HCT116 (cell line): ENCODE measurements around the gene MAP2K6. TPM values are rescaled to one million over a fixed set of nuclear protein-coding genes. Genes with fewer than 3 reads are reported as not detected.

ENCODE experiments used
- ATAC-seq: fragments of 200-7000 bp; cut with Tn5 transposase; 2 replicates; pipeline ENCODE4 v1.9.1; 2020; ENCODE audit warnings: mild to moderate bottlenecking, moderate library complexity
- BruUV-seq: library from RNA; stranded (reverse); fragments of 400-500 nt; replicated peaks from 2 replicates; lab custom pipeline; 2021; lab: Mats Ljungman, UMichigan
- CTCF ChIA-PET: fragments of 300-600 bp; sonication (Branson Sonifier 250); formaldehyde crosslinking; loops from one replicate; lab custom pipeline; 2021; ENCODE audit warnings: antibody characterized with exemption; lab: Charles Lee
- POLR2A ChIA-PET: fragments of 300-600, 350-600 bp; sonication (Branson Sonifier 250); formaldehyde crosslinking; loops from one replicate; lab custom pipeline; 2021; ENCODE audit warnings: antibody characterized with exemption; lab: Charles Lee
- RAD21 ChIA-PET, 2 experiments: fragments of 300-600 bp; sonication (Branson Sonifier 250); formaldehyde crosslinking; loops; one replicate each; lab custom pipeline; 2023; ENCODE audit warnings: low total read pairs in 2 of 2; ENCODE audit not compliant: uncharacterized antibody in 2 of 2, unreplicated experiment in 2 of 2, low non-redundant PET in 1 of 2; lab: Charles Lee
- DNase-seq: peaks from one replicate; pipeline ENCODE4 v3.0.0-alpha.2; 2010; ENCODE audit warnings: low read depth, low spot score
- H2AFZ ChIP-seq: fragments of 200-600 bp; shearing (Covaris generic), sonication (generic); 2 replicates; pipeline ENCODE4 v1.6.1; 2017; ENCODE audit warnings: low read depth, mixed run types, mixed read lengths, antibody characterized with exemption, low read length; ENCODE audit not compliant: poor library complexity, severe bottlenecking
- H3K27ac ChIP-seq: 2 replicates; pipeline ENCODE4 v1.5.1; 2012; ENCODE audit warnings: low read depth, low read length
- H3K27me3 ChIP-seq: fragments of 200-600 bp; sonication (generic); 2 replicates; pipeline ENCODE4 v1.6.1; 2016; ENCODE audit warnings: mixed run types, low read length, mixed read lengths; ENCODE audit not compliant: insufficient read depth
- H3K36me3 ChIP-seq, 2 experiments: fragments of 200-500 bp in 1 of 2; fragments of 200-600 bp in 1 of 2; sonication (Bioruptor generic) in 1 of 2; sonication (generic) in 1 of 2; 2 replicates each; pipeline versions ENCODE4 v1.5.1 to v1.6.1; 2014 to 2016; ENCODE audit warnings: low read length in 2 of 2, inconsistent platforms in 1 of 2, mixed read lengths in 1 of 2, mixed run types in 1 of 2; ENCODE audit not compliant: insufficient read depth in 2 of 2, control insufficient read depth in 1 of 2
- H3K4me1 ChIP-seq, 2 experiments: fragments of 200-600 bp in 1 of 2; sonication (generic) in 1 of 2; 2 replicates each; pipeline versions ENCODE4 v1.5.1 to v1.6.1; 2012 to 2017; ENCODE audit warnings: low read length in 2 of 2, inconsistent platforms in 1 of 2, mild to moderate bottlenecking in 1 of 2, mixed read lengths in 1 of 2, mixed run types in 1 of 2, moderate library complexity in 1 of 2; ENCODE audit not compliant: insufficient read depth in 2 of 2, control insufficient read depth in 1 of 2
- H3K4me2 ChIP-seq: fragments of 200-600 bp; sonication (generic); 2 replicates; pipeline ENCODE4 v1.6.1; 2017; ENCODE audit warnings: mixed run types, low read length, mixed read lengths
- H3K4me3 ChIP-seq, 2 experiments: fragments of 200-600 bp in 1 of 2; sonication (generic) in 1 of 2; replicated peaks in 1 of 2; 2 replicates each; pipeline ENCODE4 v1.5.1; 2011 to 2016; ENCODE audit warnings: low read length in 2 of 2, control low read depth in 1 of 2, low read depth in 1 of 2, mild to moderate bottlenecking in 1 of 2, mixed read lengths in 1 of 2, mixed run types in 1 of 2
- H3K79me2 ChIP-seq: fragments of 200-600 bp; sonication (generic); 2 replicates; pipeline ENCODE4 v1.6.1; 2017; ENCODE audit warnings: mild to moderate bottlenecking, mixed run types, low read length, moderate library complexity, mixed read lengths; ENCODE audit not compliant: insufficient read depth
- H3K9ac ChIP-seq: fragments of 200-600 bp; sonication (generic); 2 replicates; pipeline ENCODE4 v1.6.1; 2016; ENCODE audit warnings: low read length, mixed read lengths
- H3K9me2 ChIP-seq: fragments of 200-600 bp; sonication (generic), shearing (Covaris generic); 2 replicates; pipeline ENCODE4 v1.6.1; 2017; ENCODE audit warnings: mixed run types, mild to moderate bottlenecking, moderate library complexity; ENCODE audit not compliant: insufficient read depth
- H3K9me3 ChIP-seq, 2 experiments: fragments of 200-500 bp in 1 of 2; fragments of 200-600 bp in 1 of 2; sonication (Bioruptor generic) in 1 of 2; sonication (generic) in 1 of 2; 2 replicates each; pipeline ENCODE4 v1.6.1; 2014 to 2017; ENCODE audit warnings: low read length in 2 of 2, mixed read lengths in 2 of 2, inconsistent platforms in 1 of 2, low read depth in 1 of 2, mild to moderate bottlenecking in 1 of 2, mixed run types in 1 of 2, moderate library complexity in 1 of 2; ENCODE audit not compliant: control insufficient read depth in 1 of 2, insufficient read depth in 1 of 2
- H4K20me1 ChIP-seq: fragments of 200-600 bp; sonication (generic), shearing (Covaris generic); 2 replicates; pipeline ENCODE4 v1.6.1; 2017; ENCODE audit warnings: mixed run types, mild to moderate bottlenecking, moderate library complexity; ENCODE audit not compliant: insufficient read depth
- ATF3 ChIP-seq: IDR thresholded peaks from 2 replicates; pipeline ENCODE4 v1.6.1; 2012
- CEBPB ChIP-seq: IDR thresholded peaks from 2 replicates; pipeline ENCODE4 v1.6.1; 2012; ENCODE audit warnings: low read depth
- ELF1 ChIP-seq: IDR thresholded peaks from 2 replicates; pipeline ENCODE4 v1.6.1; 2012; ENCODE audit warnings: low read depth, borderline replicate concordance
- EZH2 ChIP-seq: fragments of 200-600 bp; sonication (generic); IDR thresholded peaks from 2 replicates; pipeline ENCODE4 v1.6.1; 2017; ENCODE audit warnings: antibody characterized with exemption, mixed run types
- FOSL1 ChIP-seq: IDR thresholded peaks from 2 replicates; pipeline ENCODE4 v1.6.1; 2012; ENCODE audit warnings: low read depth
- POLR2AphosphoS5 ChIP-seq: IDR thresholded peaks from 2 replicates; pipeline ENCODE4 v1.6.1; 2011; ENCODE audit warnings: mild to moderate bottlenecking, low read depth, low read length, moderate library complexity
- RAD21 ChIP-seq: IDR thresholded peaks from 2 replicates; pipeline ENCODE4 v1.6.1; 2012; ENCODE audit warnings: low read depth, mild to moderate bottlenecking
- REST ChIP-seq: IDR thresholded peaks from 2 replicates; pipeline ENCODE4 v1.6.1; 2012; ENCODE audit warnings: low read depth
- SIN3A ChIP-seq: IDR thresholded peaks from 2 replicates; pipeline ENCODE4 v1.6.1; 2012; ENCODE audit warnings: low read depth
- SP1 ChIP-seq: IDR thresholded peaks from 2 replicates; pipeline ENCODE4 v1.6.1; 2012; ENCODE audit warnings: low read depth
- YY1 ChIP-seq: IDR thresholded peaks from 2 replicates; pipeline ENCODE4 v1.6.1; 2011; ENCODE audit warnings: low read length, low read depth, moderate library complexity, mild to moderate bottlenecking; ENCODE audit not compliant: insufficient replicate concordance; ENCODE audit errors: extremely low read depth
- ZNF274 ChIP-seq: fragments of 200-500 bp; sonication (Bioruptor generic); IDR thresholded peaks from 2 replicates; pipeline ENCODE4 v1.6.1; 2014; ENCODE audit warnings: mild to moderate bottlenecking, low read depth, low read length, inconsistent platforms
- intact Hi-C: fragments of 100-400 bp; cut with micrococcal nuclease; formaldehyde crosslinking; loops from 2 replicates; pipeline ENCODE4 v1.10.0; 2022
- total RNA-seq: library from RNA; stranded (reverse); gene quantifications from one replicate; pipeline ENCODE4 v1.2.1, GENCODE V29; 2021; ENCODE audit not compliant: unreplicated experiment

Gene MAP2K6
- total RNA-seq, 1 experiment from 2014 or later = 0.22 TPM

GRCh38 chr17:69579961-69580677 lies 165.6 kb downstream of the MAP2K6 start:
- Histone ChIP-seq H3K36me3 (no peaks in the 10 kb centered on the region), H3K4me1 (no peaks in the 10 kb centered on the region), H3K9me3 (no peaks in the 10 kb centered on the region), H3K27me3 (peaks cover 8% of the 10 kb centered on the region), H3K9ac (no peak overlapping the region), H3K9me2 (no peaks in the 10 kb centered on the region), H3K4me2 (no peak overlapping the region), H3K79me2 (no peaks in the 10 kb centered on the region), H2AFZ (no peak overlapping the region), H3K4me3 (no peak overlapping the region), H4K20me1 (no peaks in the 10 kb centered on the region), H3K27ac (no peak overlapping the region)
- intact Hi-C loops = no loop called here
- no peak for DNase-seq
- RAD21 ChIA-PET = no interaction called here
- no TSS peak for BruUV-seq
- POLR2A ChIA-PET = no interaction called here
- CTCF ChIA-PET = interaction anchor here (1.5 kb wide), 1 partner anchor 11 kb away, joined by 6 read pairs; no protein-coding TSS in a partner anchor
- no peak for ATAC-seq
- TF ChIP-seq REST = no peak
- no peak for TF ChIP-seq ATF3
- no peak for TF ChIP-seq ZNF274
- TF ChIP-seq CEBPB = no peak
- no peak for TF ChIP-seq FOSL1
- TF ChIP-seq SIN3A = no peak
- TF ChIP-seq EZH2 = no peak
- no peak for TF ChIP-seq ELF1
- TF ChIP-seq YY1 = no peak
- TF ChIP-seq SP1 = no peak
- no peak for TF ChIP-seq RAD21
- no peak for TF ChIP-seq POLR2AphosphoS5
